CD8-positive, alpha-beta memory T cell (primary cell): ENCODE measurements around the gene TEX29. TPM values are rescaled to one million over a fixed set of nuclear protein-coding genes. Genes with fewer than 3 reads are reported as not detected.

Source experiments
- CTCF ChIA-PET: fragments of 350-600 bp; sonication (Branson Sonifier 250); formaldehyde crosslinking; loops from one replicate; lab custom pipeline; 2021; ENCODE audit warnings: antibody characterized with exemption; lab: Charles Lee
- POLR2A ChIA-PET: fragments of 350-600 bp; sonication (Branson Sonifier 250); formaldehyde crosslinking; loops from one replicate; lab custom pipeline; 2021; ENCODE audit warnings: antibody characterized with exemption; lab: Charles Lee
- DNase-seq, 5 donors: peaks; one replicate each; pipeline versions ENCODE4 v3.0.0 to v3.0.0-alpha.2; 2020 to 2022; ENCODE audit warnings: mixed read lengths in 1 of 5
- H3K27ac ChIP-seq: one replicate; pipeline ENCODE4 v1.7.0; 2013; ENCODE audit warnings: low read depth, mild to moderate bottlenecking, low read length, moderate library complexity
- H3K27me3 ChIP-seq: 2 replicates; pipeline ENCODE4 v1.7.0; 2013; ENCODE audit warnings: low read length, mild to moderate bottlenecking; ENCODE audit not compliant: insufficient read depth, poor library complexity, severe bottlenecking
- H3K36me3 ChIP-seq: 2 replicates; pipeline ENCODE4 v1.7.0; 2013; ENCODE audit warnings: mild to moderate bottlenecking, low read length, moderate library complexity; ENCODE audit not compliant: insufficient read depth
- H3K4me1 ChIP-seq: 2 replicates; pipeline ENCODE4 v1.7.0; 2013; ENCODE audit warnings: mild to moderate bottlenecking, low read length, moderate library complexity; ENCODE audit not compliant: insufficient read depth
- H3K4me3 ChIP-seq: 2 replicates; pipeline ENCODE4 v1.7.0; 2013; ENCODE audit warnings: mild to moderate bottlenecking, low read length
- H3K9me3 ChIP-seq: 2 replicates; pipeline ENCODE4 v1.7.0; 2013; ENCODE audit warnings: mild to moderate bottlenecking, low read length
- H3K27ac Mint-ChIP-seq, 8 donors: one replicate each; pipeline ENCODE4 v1.8.0; 2020 to 2021; ENCODE audit warnings: mixed read lengths in 8 of 8, mild to moderate bottlenecking in 6 of 8, inconsistent platforms in 3 of 8, moderate library complexity in 3 of 8
- H3K27me3 Mint-ChIP-seq, 2 donors: one replicate each; pipeline ENCODE4 v1.8.0; 2020 to 2021; ENCODE audit warnings: mixed read lengths in 2 of 2, mild to moderate bottlenecking in 1 of 2, moderate library complexity in 1 of 2
- H3K36me3 Mint-ChIP-seq, 3 donors: one replicate each; pipeline ENCODE4 v1.8.0; 2020 to 2021; ENCODE audit warnings: mixed read lengths in 3 of 3, inconsistent platforms in 1 of 3, mild to moderate bottlenecking in 1 of 3
- H3K4me1 Mint-ChIP-seq, 3 donors: one replicate each; pipeline ENCODE4 v1.8.0; 2020 to 2021; ENCODE audit warnings: mixed read lengths in 3 of 3, inconsistent platforms in 1 of 3, mild to moderate bottlenecking in 1 of 3
- H3K4me3 Mint-ChIP-seq, 7 donors: one replicate each; pipeline ENCODE4 v1.8.0; 2020 to 2021; ENCODE audit warnings: mixed read lengths in 7 of 7, mild to moderate bottlenecking in 6 of 7, moderate library complexity in 4 of 7, inconsistent platforms in 2 of 7
- H3K9me3 Mint-ChIP-seq, 5 donors: one replicate each; pipeline ENCODE4 v1.8.0; 2020 to 2022; ENCODE audit warnings: mixed read lengths in 5 of 5, mild to moderate bottlenecking in 3 of 5, moderate library complexity in 2 of 5, inconsistent platforms in 1 of 5
- polyA plus RNA-seq: library from polyadenylated mRNA; unstranded; fragments of 300-500 nt; fragmentation: Illumina TruSeq; gene quantifications from one replicate; pipeline ENCODE4 v1.2.3, GENCODE V29; 2021
- total RNA-seq, 2 experiments: library from RNA; stranded (reverse); gene quantifications; one replicate each; pipeline ENCODE4 v1.2.3, GENCODE V29; 2021

TEX29 gene
- total and polyA plus RNA-seq, 3 experiments from 2014 or later = not detected

DNA sequence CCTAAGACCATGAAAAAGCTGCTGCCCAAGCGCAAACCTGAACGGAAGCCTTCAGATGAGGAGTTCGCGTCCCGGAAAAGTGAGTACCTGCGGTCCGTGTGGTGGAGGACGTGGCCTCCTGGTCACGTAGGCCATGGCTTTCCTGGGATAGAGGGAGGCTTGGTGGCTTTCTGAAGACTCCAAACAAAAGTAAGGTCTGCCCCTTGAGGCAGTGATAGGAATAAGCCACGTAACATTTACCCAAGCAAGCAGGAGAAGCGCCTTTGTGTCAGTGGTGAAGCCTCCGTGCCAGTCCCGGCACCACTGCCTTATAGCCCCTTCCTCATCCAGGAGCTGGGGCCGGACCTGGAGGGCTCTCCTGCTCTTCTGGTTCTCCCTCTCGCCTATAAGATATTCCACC is 34.3 kb upstream of the TEX29 start:
- Mint-ChIP-seq H3K4me1 (no peaks in the 10 kb centered on the region), H3K36me3 (peaks cover 14 to 92% (median 37%) of the 10 kb centered on the region in 3 donors), H3K4me3 (no peak overlapping the region), H3K9me3 (no peaks in the 10 kb centered on the region), H3K27ac (peak overlapping the region in 1 of 8 donors; percentile 66), H3K27me3 (no peaks in the 10 kb centered on the region)
- no peak overlapping the region for H3K27ac ChIP-seq
- H3K36me3 ChIP-seq = peaks cover 33% of the 10 kb centered on the region
- ChIA-PET POLR2A (no interaction called here), CTCF (no interaction called here)
- H3K9me3 ChIP-seq = no peaks in the 10 kb centered on the region
- H3K4me1 ChIP-seq = no peaks in the 10 kb centered on the region
- DNase-seq = no peak
- no peak overlapping the region for H3K4me3 ChIP-seq
- no peaks in the 10 kb centered on the region for H3K27me3 ChIP-seq

DNA sequence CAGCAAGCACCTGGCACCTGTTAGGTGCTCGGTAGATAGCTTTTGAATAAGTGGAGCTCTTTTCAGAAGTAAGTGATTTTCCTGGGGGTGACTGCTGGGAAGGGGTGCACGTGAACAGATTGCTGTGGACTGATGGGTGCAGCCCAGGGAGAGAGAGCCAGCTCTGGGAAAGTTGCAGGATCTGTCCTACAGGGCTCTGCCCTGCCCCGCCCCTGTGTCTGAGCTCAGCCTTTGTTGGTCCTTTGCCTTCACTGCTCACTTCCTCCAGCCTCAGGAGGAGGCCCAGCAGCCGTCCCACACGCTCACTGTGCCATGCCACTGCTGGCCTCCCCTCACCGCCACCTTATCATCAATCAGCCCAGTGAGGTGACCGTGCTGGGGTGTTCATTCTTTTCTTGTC is 33.7 kb upstream of the TEX29 start:
- Histone ChIP-seq H3K9me3 (no peaks in the 10 kb centered on the region), H3K4me3 (no peak overlapping the region), H3K27ac (no peak overlapping the region), H3K27me3 (no peaks in the 10 kb centered on the region), H3K36me3 (peaks cover 27% of the 10 kb centered on the region), H3K4me1 (no peaks in the 10 kb centered on the region)
- H3K4me1 Mint-ChIP-seq = no peaks in the 10 kb centered on the region
- ChIA-PET CTCF (no interaction called here), POLR2A (no interaction called here)
- peak overlapping the region in 1 of 8 donors; percentile 66 for H3K27ac Mint-ChIP-seq
- H3K4me3 Mint-ChIP-seq = no peak overlapping the region
- peaks cover 14 to 92% (median 34%) of the 10 kb centered on the region in 3 donors for H3K36me3 Mint-ChIP-seq
- H3K9me3 Mint-ChIP-seq = no peaks in the 10 kb centered on the region
- no peak for DNase-seq
- H3K27me3 Mint-ChIP-seq = no peaks in the 10 kb centered on the region

DNA sequence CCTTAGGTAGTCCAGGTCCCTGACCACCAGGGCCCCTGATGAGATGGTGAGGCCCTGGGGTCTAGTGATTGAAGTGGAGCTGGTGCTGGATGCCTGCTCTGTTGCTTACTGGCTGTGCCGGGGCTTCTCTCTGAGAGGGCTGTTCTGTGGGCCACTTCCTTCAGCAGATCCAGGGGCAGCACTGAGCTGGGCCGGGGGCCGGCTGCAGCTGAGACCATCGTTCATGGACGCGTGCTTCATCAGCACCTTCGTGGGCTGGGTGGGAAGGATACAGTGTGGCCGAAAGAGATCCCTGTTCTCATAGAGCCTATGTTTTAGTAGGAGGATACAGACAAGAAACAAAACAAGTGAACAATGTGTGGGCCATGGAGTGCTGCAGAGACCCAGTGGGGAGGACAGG is 33.2 kb upstream of the TEX29 start:
- Mint-ChIP-seq H3K4me1 (no peaks in the 10 kb centered on the region), H3K4me3 (no peak overlapping the region), H3K27ac (no peak overlapping the region), H3K27me3 (no peaks in the 10 kb centered on the region), H3K36me3 (peaks cover 17 to 92% (median 38%) of the 10 kb centered on the region in 3 donors), H3K9me3 (no peaks in the 10 kb centered on the region)
- peaks cover 28% of the 10 kb centered on the region for H3K36me3 ChIP-seq
- CTCF ChIA-PET = no interaction called here
- H3K4me3 ChIP-seq = no peak overlapping the region
- no peaks in the 10 kb centered on the region for H3K4me1 ChIP-seq
- H3K9me3 ChIP-seq = no peaks in the 10 kb centered on the region
- no peak overlapping the region for H3K27ac ChIP-seq
- DNase-seq = no peak
- POLR2A ChIA-PET = no interaction called here
- no peaks in the 10 kb centered on the region for H3K27me3 ChIP-seq

DNA sequence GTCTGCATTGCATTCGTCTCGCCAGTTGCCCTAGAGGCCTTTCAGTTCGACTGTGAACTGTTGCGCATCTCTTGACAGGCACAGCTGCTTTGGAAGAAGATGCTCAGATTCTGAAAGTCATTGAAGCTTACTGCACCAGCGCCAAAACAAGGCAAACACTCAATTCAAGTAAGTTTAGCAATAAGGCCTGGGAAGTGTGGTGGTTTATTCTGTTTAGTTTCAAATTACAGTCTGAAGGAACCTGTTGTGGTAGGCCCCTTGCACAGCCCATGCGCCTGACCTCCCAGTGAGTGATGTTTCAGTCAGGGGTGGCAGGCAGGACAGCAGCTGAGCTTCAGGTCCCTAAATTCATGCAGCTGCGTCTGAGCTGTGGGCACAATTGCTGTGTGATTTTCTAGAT is 32.2 kb upstream of the TEX29 start:
- ChIA-PET CTCF (no interaction called here), POLR2A (no interaction called here)
- H3K4me1 ChIP-seq = no peaks in the 10 kb centered on the region
- no peaks in the 10 kb centered on the region for H3K27me3 Mint-ChIP-seq
- H3K27ac Mint-ChIP-seq = no peak overlapping the region
- H3K36me3 Mint-ChIP-seq = peaks cover 21 to 91% (median 39%) of the 10 kb centered on the region in 3 donors
- no peaks in the 10 kb centered on the region for H3K9me3 ChIP-seq
- DNase-seq = no peak
- no peaks in the 10 kb centered on the region for H3K9me3 Mint-ChIP-seq
- no peak overlapping the region for H3K4me3 Mint-ChIP-seq
- H3K27ac ChIP-seq = no peak overlapping the region
- H3K4me1 Mint-ChIP-seq = no peaks in the 10 kb centered on the region
- peaks cover 33% of the 10 kb centered on the region for H3K36me3 ChIP-seq
- no peaks in the 10 kb centered on the region for H3K27me3 ChIP-seq
- no peak overlapping the region for H3K4me3 ChIP-seq

DNA sequence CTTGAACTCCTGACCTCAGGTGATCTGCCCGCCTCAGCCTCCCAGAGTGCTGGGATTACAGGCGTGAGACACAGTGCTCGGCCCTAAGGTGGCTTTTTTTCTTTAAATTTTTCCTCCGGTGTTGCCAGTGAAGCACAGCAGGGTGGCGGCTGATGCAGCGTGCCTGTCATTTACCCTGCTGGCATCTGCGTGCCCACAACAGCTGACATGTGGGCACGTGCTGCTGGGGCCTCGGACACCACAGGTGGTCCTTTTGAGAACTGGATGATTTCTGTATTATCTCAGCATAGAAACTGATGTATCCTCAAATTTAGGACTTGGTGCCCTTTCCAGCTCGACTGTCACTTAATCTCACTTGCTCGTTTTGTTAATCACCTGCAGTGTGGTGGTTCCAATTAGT is 31.2 kb upstream of the TEX29 start:
- Histone ChIP-seq H3K27me3 (no peaks in the 10 kb centered on the region), H3K4me3 (no peak overlapping the region), H3K4me1 (no peaks in the 10 kb centered on the region), H3K27ac (no peak overlapping the region), H3K9me3 (no peaks in the 10 kb centered on the region), H3K36me3 (peaks cover 30% of the 10 kb centered on the region)
- CTCF ChIA-PET = no interaction called here
- H3K4me3 Mint-ChIP-seq = no peak overlapping the region
- no peaks in the 10 kb centered on the region for H3K27me3 Mint-ChIP-seq
- POLR2A ChIA-PET = no interaction called here
- H3K36me3 Mint-ChIP-seq = peaks cover 13 to 91% (median 42%) of the 10 kb centered on the region in 3 donors
- H3K9me3 Mint-ChIP-seq = no peaks in the 10 kb centered on the region
- H3K27ac Mint-ChIP-seq = no peak overlapping the region
- peaks cover 2 to 5% (median 3%) of the 10 kb centered on the region in 3 donors for H3K4me1 Mint-ChIP-seq
- DNase-seq = no peak

DNA sequence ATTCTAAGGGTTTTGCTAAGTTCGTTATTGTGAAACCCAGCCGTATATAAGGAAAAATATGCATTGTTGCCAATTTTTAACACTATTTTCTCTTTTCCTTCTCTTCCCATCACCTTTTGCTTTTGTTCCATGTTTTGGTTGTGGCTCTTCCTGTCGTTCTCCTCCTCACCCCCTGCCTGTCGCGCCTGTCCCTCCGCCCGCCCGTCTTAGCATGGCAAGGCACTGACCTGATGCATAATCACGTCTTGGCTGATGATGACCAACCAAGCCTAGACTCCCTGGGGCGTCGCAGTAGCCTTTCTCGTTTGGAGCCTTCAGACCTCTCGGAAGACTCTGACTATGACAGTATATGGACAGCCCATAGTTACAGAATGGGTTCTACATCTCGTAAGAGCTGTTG is 28.5 kb upstream of the TEX29 start:
- H3K4me1 ChIP-seq = no peaks in the 10 kb centered on the region
- H3K9me3 ChIP-seq = no peaks in the 10 kb centered on the region
- H3K4me3 ChIP-seq = no peak overlapping the region
- peaks cover 11 to 82% (median 36%) of the 10 kb centered on the region in 3 donors for H3K36me3 Mint-ChIP-seq
- DNase-seq = no peak
- no peak overlapping the region for H3K4me3 Mint-ChIP-seq
- H3K36me3 ChIP-seq = peaks cover 28% of the 10 kb centered on the region
- H3K27ac ChIP-seq = no peak overlapping the region
- peaks cover 23 to 29% (median 28%) of the 10 kb centered on the region in 3 donors for H3K4me1 Mint-ChIP-seq
- H3K27me3 ChIP-seq = no peaks in the 10 kb centered on the region
- H3K27ac Mint-ChIP-seq = peak overlapping the region in 1 of 8 donors; percentile 62
- POLR2A ChIA-PET = no interaction called here
- no peaks in the 10 kb centered on the region for H3K9me3 Mint-ChIP-seq
- no peaks in the 10 kb centered on the region for H3K27me3 Mint-ChIP-seq
- CTCF ChIA-PET = no interaction called here

DNA sequence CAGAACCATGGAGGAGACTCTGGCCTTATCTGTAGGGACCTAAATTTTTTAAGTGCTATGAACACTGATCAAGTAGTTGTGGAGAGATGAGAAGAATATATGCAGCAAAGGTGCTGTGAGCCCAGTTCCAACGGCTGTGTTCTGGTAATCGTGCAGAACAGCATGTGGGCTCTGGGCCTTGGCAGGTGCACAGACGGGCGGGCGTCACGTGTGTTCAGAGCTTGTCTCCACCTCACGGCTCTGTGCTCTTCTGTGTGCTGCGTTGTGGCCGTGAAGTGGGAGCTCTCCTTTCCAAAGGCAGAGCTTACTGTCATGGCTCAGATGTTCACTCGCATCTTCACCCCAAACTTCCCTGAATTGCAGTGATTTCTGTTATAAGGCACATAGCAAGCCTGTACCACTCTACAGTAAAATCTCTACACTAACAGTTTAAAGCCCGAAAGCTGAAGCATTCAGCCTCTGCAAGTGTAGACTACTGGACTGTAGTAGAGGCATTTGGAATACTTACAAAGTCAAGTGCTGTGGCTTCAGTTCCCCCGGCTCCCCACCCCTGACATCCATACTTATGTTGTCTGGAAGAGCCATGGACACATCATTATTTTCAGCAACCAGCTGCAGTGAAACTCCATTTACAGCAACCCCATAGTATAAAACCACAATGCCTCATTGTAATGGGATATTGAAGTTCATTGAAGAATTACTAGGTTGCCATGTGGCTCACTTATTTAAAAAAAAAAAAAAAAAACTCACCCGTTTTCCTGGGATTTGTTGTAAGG is 27.5 kb upstream of the TEX29 start:
- Histone ChIP-seq H3K27me3 (no peaks in the 10 kb centered on the region), H3K9me3 (no peaks in the 10 kb centered on the region), H3K4me1 (no peaks in the 10 kb centered on the region), H3K4me3 (no peak overlapping the region), H3K36me3 (peaks cover 27% of the 10 kb centered on the region), H3K27ac (no peak overlapping the region)
- Mint-ChIP-seq H3K4me3 (no peak overlapping the region), H3K4me1 (peaks cover 24 to 32% (median 31%) of the 10 kb centered on the region in 3 donors), H3K36me3 (peaks cover 11 to 82% (median 30%) of the 10 kb centered on the region in 3 donors), H3K27ac (no peak overlapping the region), H3K9me3 (no peaks in the 10 kb centered on the region), H3K27me3 (no peaks in the 10 kb centered on the region)
- CTCF ChIA-PET = no interaction called here
- DNase-seq = no peak
- POLR2A ChIA-PET = no interaction called here

GRCh38 chr13:111295886-111296285 is 24.6 kb upstream of the TEX29 start:
- Mint-ChIP-seq H3K27me3 (no peaks in the 10 kb centered on the region), H3K9me3 (no peaks in the 10 kb centered on the region), H3K4me1 (peaks cover 24 to 32% (median 31%) of the 10 kb centered on the region in 3 donors), H3K36me3 (peaks cover 13 to 84% (median 23%) of the 10 kb centered on the region in 3 donors), H3K4me3 (peak overlapping the region in 3 of 7 donors; percentile 23 to 49 (median 33)), H3K27ac (peak overlapping the region in 2 of 8 donors; percentile 19 to 65)
- DNase-seq = no peak
- Histone ChIP-seq H3K27me3 (no peaks in the 10 kb centered on the region), H3K4me1 (no peaks in the 10 kb centered on the region), H3K4me3 (no peak overlapping the region), H3K27ac (no peak overlapping the region), H3K36me3 (peaks cover 23% of the 10 kb centered on the region), H3K9me3 (no peaks in the 10 kb centered on the region)
- CTCF ChIA-PET = no interaction called here
- POLR2A ChIA-PET = no interaction called here
